ENCODE results near the gene CAPG. TPM values are rescaled to one million over a fixed set of nuclear protein-coding genes. Genes with fewer than 3 reads are reported as not detected.
"Not testable (repeated sequence)": the region's sequence is repeated elsewhere in the genome, so short reads cannot be mapped to it uniquely, and the experiment has no call there.

The CAPG gene
- total RNA-seq, 1 experiment from 2014 or later: 117 TPM

- no peaks in the 10 kb centered on the region for H3K9me3 Mint-ChIP-seq
- TF ChIP-seq KAT7 (CRISPR knock-in tag; IDR thresholded peaks at IDR 0.05; ENCODE audit: borderline replicate concordance) (no peak), SP1 (CRISPR knock-in tag; conservative IDR thresholded peaks at IDR 0.05) (no peak), SMAD4 (CRISPR knock-in tag; IDR thresholded peaks at IDR 0.05) (no peak), NFE2L1 (CRISPR knock-in tag; IDR thresholded peaks at IDR 0.05) (no peak), FOXP1 (CRISPR knock-in tag; IDR thresholded peaks at IDR 0.05; ENCODE audit: borderline replicate concordance) (no peak), RELA (CRISPR knock-in tag; IDR thresholded peaks at IDR 0.05; ENCODE audit: borderline replicate concordance) (no peak), HMGA2 (CRISPR knock-in tag; IDR thresholded peaks at IDR 0.05) (no peak), NR2C2 (CRISPR knock-in tag; IDR thresholded peaks at IDR 0.05) (no peak), SOX15 (CRISPR knock-in tag; IDR thresholded peaks at IDR 0.05) (no peak), NR3C1 (CRISPR knock-in tag; conservative IDR thresholded peaks at IDR 0.05; ENCODE audit: low read depth) (no peak), ZNF317 (CRISPR knock-in tag; IDR thresholded peaks at IDR 0.05; ENCODE audit: borderline replicate concordance, low read depth) (no peak), CREB1 (CRISPR knock-in tag; IDR thresholded peaks at IDR 0.05) (no peak)
- TF ChIP-seq, protein P1, sequence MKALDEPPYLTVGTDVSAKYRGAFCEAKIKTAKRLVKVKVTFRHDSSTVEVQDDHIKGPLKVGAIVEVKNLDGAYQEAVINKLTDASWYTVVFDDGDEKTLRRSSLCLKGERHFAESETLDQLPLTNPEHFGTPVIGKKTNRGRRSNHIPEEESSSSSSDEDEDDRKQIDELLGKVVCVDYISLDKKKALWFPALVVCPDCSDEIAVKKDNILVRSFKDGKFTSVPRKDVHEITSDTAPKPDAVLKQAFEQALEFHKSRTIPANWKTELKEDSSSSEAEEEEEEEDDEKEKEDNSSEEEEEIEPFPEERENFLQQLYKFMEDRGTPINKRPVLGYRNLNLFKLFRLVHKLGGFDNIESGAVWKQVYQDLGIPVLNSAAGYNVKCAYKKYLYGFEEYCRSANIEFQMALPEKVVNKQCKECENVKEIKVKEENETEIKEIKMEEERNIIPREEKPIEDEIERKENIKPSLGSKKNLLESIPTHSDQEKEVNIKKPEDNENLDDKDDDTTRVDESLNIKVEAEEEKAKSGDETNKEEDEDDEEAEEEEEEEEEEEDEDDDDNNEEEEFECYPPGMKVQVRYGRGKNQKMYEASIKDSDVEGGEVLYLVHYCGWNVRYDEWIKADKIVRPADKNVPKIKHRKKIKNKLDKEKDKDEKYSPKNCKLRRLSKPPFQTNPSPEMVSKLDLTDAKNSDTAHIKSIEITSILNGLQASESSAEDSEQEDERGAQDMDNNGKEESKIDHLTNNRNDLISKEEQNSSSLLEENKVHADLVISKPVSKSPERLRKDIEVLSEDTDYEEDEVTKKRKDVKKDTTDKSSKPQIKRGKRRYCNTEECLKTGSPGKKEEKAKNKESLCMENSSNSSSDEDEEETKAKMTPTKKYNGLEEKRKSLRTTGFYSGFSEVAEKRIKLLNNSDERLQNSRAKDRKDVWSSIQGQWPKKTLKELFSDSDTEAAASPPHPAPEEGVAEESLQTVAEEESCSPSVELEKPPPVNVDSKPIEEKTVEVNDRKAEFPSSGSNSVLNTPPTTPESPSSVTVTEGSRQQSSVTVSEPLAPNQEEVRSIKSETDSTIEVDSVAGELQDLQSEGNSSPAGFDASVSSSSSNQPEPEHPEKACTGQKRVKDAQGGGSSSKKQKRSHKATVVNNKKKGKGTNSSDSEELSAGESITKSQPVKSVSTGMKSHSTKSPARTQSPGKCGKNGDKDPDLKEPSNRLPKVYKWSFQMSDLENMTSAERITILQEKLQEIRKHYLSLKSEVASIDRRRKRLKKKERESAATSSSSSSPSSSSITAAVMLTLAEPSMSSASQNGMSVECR (CRISPR knock-in tag; IDR thresholded peaks at IDR 0.05; ENCODE audit: borderline replicate concordance): no peak
- TF ChIP-seq, protein P2, sequence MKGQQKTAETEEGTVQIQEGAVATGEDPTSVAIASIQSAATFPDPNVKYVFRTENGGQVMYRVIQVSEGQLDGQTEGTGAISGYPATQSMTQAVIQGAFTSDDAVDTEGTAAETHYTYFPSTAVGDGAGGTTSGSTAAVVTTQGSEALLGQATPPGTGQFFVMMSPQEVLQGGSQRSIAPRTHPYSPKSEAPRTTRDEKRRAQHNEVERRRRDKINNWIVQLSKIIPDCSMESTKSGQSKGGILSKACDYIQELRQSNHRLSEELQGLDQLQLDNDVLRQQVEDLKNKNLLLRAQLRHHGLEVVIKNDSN (CRISPR knock-in tag; IDR thresholded peaks at IDR 0.05): no peak
- CTCF ChIA-PET: interaction anchor here (1.3 to 1.5 kb wide), 2 partner anchors 20 to 136 kb away, joined by 3 to 4 read pairs; no protein-coding TSS in a partner anchor
- H3K36me3 Mint-ChIP-seq: no peaks in the 10 kb centered on the region
- peaks cover 39% of the 10 kb centered on the region for H3K4me1 Mint-ChIP-seq
- no peak overlapping the region for H3K27ac Mint-ChIP-seq
- H3K27me3 Mint-ChIP-seq (ENCODE audit: low read depth): no peaks in the 10 kb centered on the region
- no peak overlapping the region for H3K4me3 Mint-ChIP-seq
- DNase-seq (ENCODE audit: low spot score): no peak
- POLR2A ChIA-PET: no interaction called here
- ATAC-seq: no peak
These were observed 5.9 kb upstream of the CAPG start for GRCh38 chr2:85415980-85416650.

GRCh38 chr2:85414761-85415553, 4.8 kb upstream of the CAPG start:
- ChIA-PET CTCF (interaction anchor here (1.0 to 2.5 kb wide), 4 partner anchors 25 to 137 kb away, joined by 3 to 17 read pairs (median 7); partner anchors contain the start of gene MAT2A), POLR2A (interaction anchor here (0.8 to 3.4 kb wide), 4 partner anchors 16 to 131 kb away, joined by 3 to 36 read pairs (median 4); partner anchors contain the start of gene MAT2A)
- DNase-seq (ENCODE audit: low spot score) (no peak), ATAC-seq (no peak)
- Mint-ChIP-seq H3K36me3 (no peaks in the 10 kb centered on the region), H3K4me3 (peak overlapping the region; percentile 30; the same call in 1 of the 2 replicates), H3K27ac (no peak overlapping the region), H3K27me3 (ENCODE audit: low read depth) (no peaks in the 10 kb centered on the region), H3K4me1 (peaks cover 42% of the 10 kb centered on the region), H3K9me3 (no peaks in the 10 kb centered on the region)
- TF ChIP-seq ZBTB21 (CRISPR knock-in tag; IDR thresholded peaks at IDR 0.05; ENCODE audit: borderline replicate concordance): no peak
- TF ChIP-seq, protein P3, sequence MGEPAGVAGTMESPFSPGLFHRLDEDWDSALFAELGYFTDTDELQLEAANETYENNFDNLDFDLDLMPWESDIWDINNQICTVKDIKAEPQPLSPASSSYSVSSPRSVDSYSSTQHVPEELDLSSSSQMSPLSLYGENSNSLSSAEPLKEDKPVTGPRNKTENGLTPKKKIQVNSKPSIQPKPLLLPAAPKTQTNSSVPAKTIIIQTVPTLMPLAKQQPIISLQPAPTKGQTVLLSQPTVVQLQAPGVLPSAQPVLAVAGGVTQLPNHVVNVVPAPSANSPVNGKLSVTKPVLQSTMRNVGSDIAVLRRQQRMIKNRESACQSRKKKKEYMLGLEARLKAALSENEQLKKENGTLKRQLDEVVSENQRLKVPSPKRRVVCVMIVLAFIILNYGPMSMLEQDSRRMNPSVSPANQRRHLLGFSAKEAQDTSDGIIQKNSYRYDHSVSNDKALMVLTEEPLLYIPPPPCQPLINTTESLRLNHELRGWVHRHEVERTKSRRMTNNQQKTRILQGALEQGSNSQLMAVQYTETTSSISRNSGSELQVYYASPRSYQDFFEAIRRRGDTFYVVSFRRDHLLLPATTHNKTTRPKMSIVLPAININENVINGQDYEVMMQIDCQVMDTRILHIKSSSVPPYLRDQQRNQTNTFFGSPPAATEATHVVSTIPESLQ (CRISPR knock-in tag; IDR thresholded peaks at IDR 0.05): no peak
- TF ChIP-seq, protein P4, sequence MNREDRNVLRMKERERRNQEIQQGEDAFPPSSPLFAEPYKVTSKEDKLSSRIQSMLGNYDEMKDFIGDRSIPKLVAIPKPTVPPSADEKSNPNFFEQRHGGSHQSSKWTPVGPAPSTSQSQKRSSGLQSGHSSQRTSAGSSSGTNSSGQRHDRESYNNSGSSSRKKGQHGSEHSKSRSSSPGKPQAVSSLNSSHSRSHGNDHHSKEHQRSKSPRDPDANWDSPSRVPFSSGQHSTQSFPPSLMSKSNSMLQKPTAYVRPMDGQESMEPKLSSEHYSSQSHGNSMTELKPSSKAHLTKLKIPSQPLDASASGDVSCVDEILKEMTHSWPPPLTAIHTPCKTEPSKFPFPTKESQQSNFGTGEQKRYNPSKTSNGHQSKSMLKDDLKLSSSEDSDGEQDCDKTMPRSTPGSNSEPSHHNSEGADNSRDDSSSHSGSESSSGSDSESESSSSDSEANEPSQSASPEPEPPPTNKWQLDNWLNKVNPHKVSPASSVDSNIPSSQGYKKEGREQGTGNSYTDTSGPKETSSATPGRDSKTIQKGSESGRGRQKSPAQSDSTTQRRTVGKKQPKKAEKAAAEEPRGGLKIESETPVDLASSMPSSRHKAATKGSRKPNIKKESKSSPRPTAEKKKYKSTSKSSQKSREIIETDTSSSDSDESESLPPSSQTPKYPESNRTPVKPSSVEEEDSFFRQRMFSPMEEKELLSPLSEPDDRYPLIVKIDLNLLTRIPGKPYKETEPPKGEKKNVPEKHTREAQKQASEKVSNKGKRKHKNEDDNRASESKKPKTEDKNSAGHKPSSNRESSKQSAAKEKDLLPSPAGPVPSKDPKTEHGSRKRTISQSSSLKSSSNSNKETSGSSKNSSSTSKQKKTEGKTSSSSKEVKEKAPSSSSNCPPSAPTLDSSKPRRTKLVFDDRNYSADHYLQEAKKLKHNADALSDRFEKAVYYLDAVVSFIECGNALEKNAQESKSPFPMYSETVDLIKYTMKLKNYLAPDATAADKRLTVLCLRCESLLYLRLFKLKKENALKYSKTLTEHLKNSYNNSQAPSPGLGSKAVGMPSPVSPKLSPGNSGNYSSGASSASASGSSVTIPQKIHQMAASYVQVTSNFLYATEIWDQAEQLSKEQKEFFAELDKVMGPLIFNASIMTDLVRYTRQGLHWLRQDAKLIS (CRISPR knock-in tag; IDR thresholded peaks at IDR 0.05; ENCODE audit: borderline replicate concordance): no peak
- TF ChIP-seq MYBL2 (CRISPR knock-in tag; IDR thresholded peaks at IDR 0.05): no peak
- no peak for TF ChIP-seq ELF4 (CRISPR knock-in tag; IDR thresholded peaks at IDR 0.05; ENCODE audit: low read depth)
- no peak for TF ChIP-seq TEAD4 (CRISPR knock-in tag; IDR thresholded peaks at IDR 0.05)
- no peak for TF ChIP-seq JUN (CRISPR knock-in tag; IDR thresholded peaks at IDR 0.05)

GRCh38 chr2:85414421-85414759, 4.2 kb upstream of the CAPG start:
- peak overlapping the region; percentile 93 for H3K4me3 Mint-ChIP-seq
- CTCF ChIA-PET: interaction anchor here (0.6 to 2.5 kb wide), 6 partner anchors 24 to 137 kb away, joined by 3 to 17 read pairs (median 4); partner anchors contain the start of gene MAT2A
- not testable (repeated sequence) for H3K27me3 Mint-ChIP-seq (ENCODE audit: low read depth); H3K27ac Mint-ChIP-seq; H3K9me3 Mint-ChIP-seq; DNase-seq (ENCODE audit: low spot score); ATAC-seq; H3K36me3 Mint-ChIP-seq
- peaks cover 43% of the 10 kb centered on the region for H3K4me1 Mint-ChIP-seq
- POLR2A ChIA-PET: interaction anchor here (0.7 to 3.4 kb wide), 5 partner anchors 16 to 131 kb away, joined by 3 to 36 read pairs (median 3); partner anchors contain the start of gene MAT2A

Measured in WTC11 (cell line).